ENCODE measurements around the gene ARIH2. TPM values are rescaled to one million over a fixed set of nuclear protein-coding genes. Genes with fewer than 3 reads are reported as not detected.

The ARIH2 gene
- total and polyA plus RNA-seq, 2 of the 8 experiments (the other 6 are each of a cell fraction or from before 2014, with no cell fraction given): 72.9 to 136 TPM

DNA sequence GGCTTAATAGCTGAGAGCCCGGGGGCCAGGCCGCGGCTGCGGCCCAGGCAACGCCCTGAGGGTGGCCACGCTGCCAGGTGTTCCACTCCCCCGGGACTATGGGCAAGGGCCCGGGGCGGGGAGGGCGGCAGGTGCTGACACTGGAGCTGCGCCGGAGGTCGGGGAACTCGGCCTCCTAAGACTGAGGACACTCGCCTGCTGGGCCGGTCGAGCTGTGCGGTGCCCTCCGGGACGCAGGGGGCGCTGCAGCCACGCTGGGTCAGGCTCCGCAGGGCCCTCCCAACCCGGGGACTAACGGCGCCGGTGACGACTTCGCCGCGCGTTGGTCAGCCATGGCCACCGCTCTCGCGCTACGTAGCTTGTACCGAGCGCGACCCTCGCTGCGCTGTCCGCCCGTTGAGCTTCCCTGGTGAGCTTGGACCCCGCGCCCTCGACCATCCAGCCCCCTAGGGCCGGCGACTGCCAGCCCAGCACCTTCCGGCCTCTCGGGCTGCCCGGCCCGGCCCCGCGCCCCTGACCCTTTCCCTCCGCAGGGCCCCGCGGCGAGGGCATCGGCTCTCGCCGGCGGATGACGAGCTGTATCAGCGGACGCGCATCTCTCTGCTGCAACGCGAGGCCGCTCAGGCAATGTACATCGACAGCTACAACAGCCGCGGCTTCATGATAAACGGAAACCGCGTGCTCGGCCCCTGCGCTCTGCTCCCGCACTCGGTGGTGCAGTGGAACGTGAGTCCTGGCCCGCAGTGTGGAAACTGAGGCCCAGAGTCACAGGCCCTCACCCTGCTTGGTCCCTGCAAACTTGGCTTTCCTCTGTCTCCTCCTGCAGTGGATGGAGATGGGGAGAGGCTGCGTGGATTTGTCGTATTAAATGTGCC, 103.4 kb downstream of the ARIH2 start, which contains the start of gene NDUFAF3:
Gene NDUFAF3, plus strand, starts transcription at position 309 of the 875 bp plus-strand sequence. Its CDS starts 24 bp downstream, at position 333.
- peak within 1 kb of the TSS; percentile 90 for H4K5ac ChIP-seq (ENCODE audit: insufficient read length, low read depth, low read length)
- ChIA-PET POLR2A (ENCODE audit: partially characterized antibody) (interaction anchor here (0.7 to 38.8 kb wide), 20 partner anchors 9 to 390 kb away, joined by 3 to 1518 read pairs (median 6); partner anchors contain the start of genes DALRD3, IMPDH2, IP6K2 and KLHDC8B), CTCF (ENCODE audit: partially characterized antibody) (interaction anchor here (0.6 to 24.3 kb wide), 18 partner anchors 9 to 357 kb away, joined by 3 to 467 read pairs (median 4); partner anchors contain the start of genes P4HTM, QRICH1, USP19 and WDR6)
- H3K9me3 ChIP-seq (ENCODE audit: insufficient read depth in 2 of 2, low read depth in 1 of 2, low read length in 1 of 2): no peaks in the 10 kb centered on the region
- peak within 1 kb of the TSS; percentile 94 to 96 (median 96) for H3K9ac ChIP-seq (replicated peaks in 1 of 4; ENCODE audit: extremely low read depth in 1 of 4, low read depth in 3 of 4, low read length in 3 of 4)
- no peak within 1 kb of the TSS; the same call in 1 of the 2 replicates for H2AFZ ChIP-seq (ENCODE audit: low read length)
- H4K8ac ChIP-seq (ENCODE audit: extremely low read depth, insufficient read depth, low read length): peak within 1 kb of the TSS; percentile 99
- no peak within 1 kb of the TSS for H3K23ac ChIP-seq (ENCODE audit: insufficient read length)
- DNase-seq (ENCODE audit: low read depth in 1 of 2, low spot score in 2 of 2): peak; percentile 82 to 98
- WGBS, 2 experiments (ENCODE audit: extremely low coverage in 1 of 2, insufficient coverage in 1 of 2, insufficient read length in 1 of 2, insufficient replicate concordance in 2 of 2, low coverage in 1 of 2, low lambda C conversion rate in 2 of 2, missing lambda C conversion rate in 1 of 2): 3% methylated on average over 65 of the region's 83 CpGs; no CpG with 5 or more reads in 1 of the 2 experiments
- H3K4me2 ChIP-seq (ENCODE audit: insufficient read depth in 1 of 2, low read depth in 2 of 2, low read length in 2 of 2): peak within 1 kb of the TSS; percentile 96 to 98
- H2BK15ac ChIP-seq (ENCODE audit: low read length): no peak within 1 kb of the TSS
- no peak within 1 kb of the TSS for H2BK120ac ChIP-seq (replicated peaks; ENCODE audit: low read depth, low read length)
- no peak within 1 kb of the TSS for H3K14ac ChIP-seq (ENCODE audit: insufficient read length)
- peak within 1 kb of the TSS; percentile 90 for H3K18ac ChIP-seq (ENCODE audit: extremely low read depth, low read length)
- peak within 1 kb of the TSS; percentile 91 for H3K27ac ChIP-seq (ENCODE audit: low read depth, low read length)
- H3K23me2 ChIP-seq (ENCODE audit: low read depth, low read length): peaks cover 32% of the 10 kb centered on the region
- H4K91ac ChIP-seq (replicated peaks; ENCODE audit: insufficient read length, low read length): peak within 1 kb of the TSS; percentile 29
- peaks cover 11 to 15% of the 10 kb centered on the region in 2 experiments for H4K20me1 ChIP-seq (replicated peaks in 1 of 2; ENCODE audit: control insufficient read depth in 1 of 2, insufficient read depth in 2 of 2, low read length in 2 of 2)
- no peak within 1 kb of the TSS for H2BK20ac ChIP-seq (ENCODE audit: low read length)
- H3K27me3 ChIP-seq (replicated peaks in 1 of 4; ENCODE audit: control insufficient read depth in 3 of 4, extremely low read depth in 1 of 4, insufficient read depth in 3 of 4, low read length in 3 of 4): no peaks in the 10 kb centered on the region; a peak in 1 of 7 replicates
- H2BK12ac ChIP-seq (ENCODE audit: low read depth, low read length): 0 out of 2 replicates have a peak within 1 kb of the TSS, but pooled peaks have one; percentile 75
- peak within 1 kb of the TSS; percentile 62 for H3K4ac ChIP-seq (replicated peaks; ENCODE audit: insufficient read length, low read depth, low read length)
- H3K79me1 ChIP-seq (ENCODE audit: low read depth, low read length): peaks cover 5% of the 10 kb centered on the region
- H2AK5ac ChIP-seq (ENCODE audit: low read depth, low read length): peak within 1 kb of the TSS; percentile 11; the same call in 1 of the 2 replicates
- peaks cover 32 to 41% (median 35%) of the 10 kb centered on the region in 4 experiments for H3K36me3 ChIP-seq (ENCODE audit: control insufficient read depth in 2 of 4, insufficient read depth in 4 of 4, low read length in 3 of 4)
- H3K79me2 ChIP-seq (ENCODE audit: control insufficient read depth in 1 of 2, insufficient read depth in 2 of 2, low read length in 2 of 2): peaks cover 0 to 16% of the 10 kb centered on the region in 2 experiments; a peak in 1 of 4 replicates
- H3K4me3 ChIP-seq (ENCODE audit: extremely low read depth in 1 of 4, insufficient read depth in 2 of 4, low read depth in 3 of 4, low read length in 4 of 4): peak within 1 kb of the TSS; percentile 84 to 97 (median 95)
- peak within 1 kb of the TSS; percentile 98 for H2BK5ac ChIP-seq (ENCODE audit: low read depth, low read length)
- no peak for FAIRE-seq
- peak within 1 kb of the TSS; percentile 88 for H3K56ac ChIP-seq (replicated peaks; ENCODE audit: insufficient read length, low read depth, low read length)
- peaks cover 0 to 21% (median 13%) of the 10 kb centered on the region in 4 experiments; a peak in 6 of 7 replicates for H3K4me1 ChIP-seq (replicated peaks in 1 of 4; ENCODE audit: control insufficient read depth in 3 of 4, insufficient read depth in 4 of 4, low read length in 3 of 4)
- TF ChIP-seq RBBP5 (IDR thresholded peaks at IDR 0.05; ENCODE audit: borderline replicate concordance, low read depth, low read length) (peak; percentile 83; the same call in 1 of the 2 replicates), BACH1 (IDR thresholded peaks at IDR 0.05; ENCODE audit: low read length) (no peak), SP4 (IDR thresholded peaks at IDR 0.05; ENCODE audit: low read length) (no peak), SRF (IDR thresholded peaks at IDR 0.05; ENCODE audit: low read depth, low read length) (no peak), POU5F1 (IDR thresholded peaks at IDR 0.05; ENCODE audit: low read depth, low read length) (no peak), POLR2AphosphoS5 (IDR thresholded peaks at IDR 0.05; ENCODE audit: low read depth, low read length) (peak; percentile 98), PHF8 (conservative IDR thresholded peaks at IDR 0.05; ENCODE audit: low read depth, low read length) (peak; percentile 99), BRCA1 (IDR thresholded peaks at IDR 0.05; ENCODE audit: low read depth, low read length) (no peak), TAF7 (optimal IDR thresholded peaks at IDR 0.05; ENCODE audit: borderline replicate concordance, low read depth, low read length) (peak; percentile 60), TEAD4 (IDR thresholded peaks at IDR 0.05; ENCODE audit: low read depth, low read length) (no peak), CREB1 (IDR thresholded peaks at IDR 0.05) (peak; percentile 83), TCF12 (IDR thresholded peaks at IDR 0.05; ENCODE audit: low read depth, low read length) (0 out of 2 replicates have a peak, but pooled peaks have one; percentile 7)

Measured in H1 (cell line).